GM19023 (cell line): ENCODE data around the gene NISCH.

Experiments
- ATAC-seq: cut with Tn5 transposase; IDR thresholded peaks from one replicate; pipeline ENCODE4 v1.9.1; 2021; ENCODE audit warnings: mild to moderate bottlenecking, moderate library complexity; ENCODE audit not compliant: unreplicated experiment

Gene NISCH

DNA sequence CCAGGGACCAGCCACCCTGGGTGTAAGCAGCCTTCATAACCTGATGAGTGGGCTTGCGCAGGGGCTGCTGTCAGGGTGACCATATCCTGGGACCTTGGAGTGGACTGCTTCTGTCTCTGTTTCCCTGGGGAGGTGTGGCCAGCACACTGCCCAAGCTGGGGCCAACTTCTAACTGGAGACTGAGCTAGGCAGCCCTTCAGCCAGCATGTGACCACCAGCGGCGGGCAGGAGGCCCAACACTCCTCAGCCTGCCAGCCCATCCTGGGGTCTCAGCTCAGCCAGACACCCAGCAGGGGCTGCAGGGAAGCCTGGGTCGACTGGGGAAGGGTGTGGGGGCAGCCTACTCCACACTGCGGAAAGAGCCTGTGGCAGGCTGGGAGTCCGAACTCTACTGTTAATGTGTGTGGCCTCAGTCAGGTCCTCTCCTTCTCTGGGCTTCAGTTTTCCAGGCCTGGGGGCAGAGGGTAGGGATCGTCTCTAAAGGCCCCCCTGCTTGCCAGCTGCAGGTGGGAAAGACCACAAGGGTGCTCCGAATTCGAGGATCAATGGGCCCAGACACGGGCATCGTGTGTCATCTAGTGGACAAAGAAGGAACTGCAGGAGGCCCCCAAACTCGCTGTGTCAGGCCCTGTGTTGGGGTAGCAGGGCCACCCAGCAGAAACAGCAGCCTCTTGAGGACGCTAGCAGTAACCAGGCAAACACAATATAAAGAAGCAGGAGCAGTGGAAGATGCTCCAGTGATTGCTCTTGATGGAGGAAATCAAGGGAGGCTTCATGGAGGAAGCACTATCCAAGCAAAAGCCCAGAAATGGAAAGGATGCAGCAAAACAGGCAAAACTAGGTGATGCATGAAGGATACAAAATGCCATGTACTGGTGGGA lies 8.5 kb upstream of the NISCH start:
- ATAC-seq = no peak

DNA sequence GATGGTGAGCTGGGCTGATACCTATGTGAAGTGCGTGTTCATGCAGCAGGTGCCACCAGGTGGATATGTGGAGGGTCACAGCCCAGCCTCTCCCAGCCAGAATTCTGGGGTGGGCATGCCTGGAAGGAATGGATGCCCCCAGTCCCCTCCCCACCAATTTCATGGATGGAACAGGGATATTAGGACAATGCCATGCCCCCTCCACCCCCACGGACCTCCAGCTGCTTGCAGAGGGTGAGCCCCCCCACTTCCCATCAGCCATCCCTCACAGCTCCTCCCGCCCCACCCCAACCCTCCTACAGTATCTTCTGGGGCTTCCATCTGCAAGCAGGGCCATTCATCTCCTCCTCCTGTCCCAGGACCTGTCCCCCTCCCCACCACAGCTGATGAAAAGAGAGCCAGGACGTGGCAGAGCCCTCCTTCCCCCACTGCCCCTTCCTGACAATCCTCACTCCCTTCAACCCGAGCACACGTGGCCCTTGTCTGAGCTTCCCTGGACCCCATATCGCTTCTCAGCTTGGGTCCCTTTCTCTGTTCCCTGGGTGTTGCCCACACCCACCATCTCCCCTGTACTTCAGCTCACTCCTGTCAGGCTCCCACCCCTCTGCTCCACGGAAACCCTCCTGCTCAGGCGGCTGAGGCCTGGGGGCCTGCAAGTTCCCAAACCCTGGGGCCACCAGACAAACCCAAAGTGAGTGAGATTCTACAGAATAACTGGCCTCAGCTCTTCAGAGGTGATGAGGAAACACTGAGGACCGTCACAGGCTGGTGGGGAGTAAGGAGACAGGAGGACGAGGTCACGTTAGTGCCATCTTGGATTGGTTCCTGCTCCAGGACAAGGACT lies 7.7 kb upstream of the NISCH start:
- no peak for ATAC-seq

DNA sequence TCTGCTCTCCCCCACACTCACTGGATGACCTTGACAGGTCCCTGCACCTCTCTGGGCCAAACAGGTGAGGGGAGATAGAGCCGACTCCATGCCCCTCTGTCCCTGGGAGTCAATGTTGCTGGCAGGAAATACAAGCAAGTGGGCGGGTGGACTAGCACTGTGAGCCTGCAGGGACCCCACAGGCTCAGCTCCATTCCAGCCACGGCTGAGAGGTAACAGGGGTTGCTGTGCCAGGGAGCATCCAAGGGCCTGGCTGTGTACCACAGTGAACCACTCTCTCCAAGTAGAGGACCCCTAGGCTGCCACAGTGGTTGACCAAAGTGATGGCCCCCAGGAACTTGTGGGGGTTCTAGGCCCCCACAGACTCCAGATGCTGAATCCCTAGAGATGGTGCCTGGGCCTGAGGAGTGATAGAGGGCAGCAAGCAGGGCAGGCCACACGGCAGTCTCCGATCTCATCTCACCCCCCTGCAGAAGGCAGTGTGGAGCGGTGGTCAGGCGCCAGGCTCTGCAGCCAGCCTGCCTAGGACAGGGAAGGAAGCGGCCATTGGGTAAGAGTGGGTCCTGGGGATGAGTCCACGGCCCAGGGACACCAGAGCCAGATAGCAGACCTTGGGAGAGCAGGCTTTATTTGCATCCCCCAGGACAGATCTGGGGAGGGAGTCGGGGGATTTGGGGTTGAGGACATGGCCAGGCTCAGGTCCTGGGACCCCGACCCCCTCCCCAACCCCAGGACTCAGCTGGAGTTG lies 4.7 kb upstream of the NISCH start:
- ATAC-seq = no peak

DNA sequence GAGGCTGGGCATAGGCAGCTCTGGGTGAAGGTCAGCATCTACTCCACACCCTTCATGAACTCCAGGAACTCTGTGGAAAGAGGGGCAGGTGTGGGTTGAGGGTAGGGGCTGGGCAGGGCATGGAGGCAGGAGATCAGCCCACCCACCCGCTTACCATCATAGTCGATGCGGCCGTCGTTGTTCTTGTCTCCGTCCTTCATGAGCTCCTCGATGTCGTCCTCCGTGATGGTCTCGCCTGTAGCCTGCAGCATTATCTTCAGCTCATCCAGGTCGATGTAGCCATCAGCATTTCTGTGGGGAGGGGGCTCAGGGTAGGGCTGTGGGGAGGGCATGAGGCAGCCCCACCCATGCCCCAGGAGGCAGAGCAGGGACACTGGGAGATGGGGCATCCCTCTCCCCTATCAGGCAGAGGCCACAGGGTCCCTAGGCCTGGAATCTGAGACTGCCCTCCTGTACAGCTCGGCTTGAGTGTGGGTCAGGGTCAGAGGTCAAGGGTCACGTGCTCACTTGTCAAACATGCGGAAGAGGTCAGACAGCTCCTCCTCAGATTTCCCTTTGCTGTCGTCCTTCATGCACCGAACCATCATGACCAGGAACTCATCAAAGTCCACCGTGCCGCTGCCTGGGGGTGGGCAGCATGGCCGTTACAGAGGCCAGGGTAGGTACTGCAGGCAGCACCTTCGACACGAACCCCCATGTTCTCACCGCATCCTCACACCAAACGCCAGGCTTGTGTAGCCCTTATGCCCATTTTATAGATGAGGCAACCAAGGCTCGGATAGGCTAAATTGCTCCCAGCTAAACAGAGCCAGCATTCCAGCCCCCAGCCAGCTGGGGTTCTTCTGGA lies 3.9 kb upstream of the NISCH start:
- ATAC-seq = no peak

DNA sequence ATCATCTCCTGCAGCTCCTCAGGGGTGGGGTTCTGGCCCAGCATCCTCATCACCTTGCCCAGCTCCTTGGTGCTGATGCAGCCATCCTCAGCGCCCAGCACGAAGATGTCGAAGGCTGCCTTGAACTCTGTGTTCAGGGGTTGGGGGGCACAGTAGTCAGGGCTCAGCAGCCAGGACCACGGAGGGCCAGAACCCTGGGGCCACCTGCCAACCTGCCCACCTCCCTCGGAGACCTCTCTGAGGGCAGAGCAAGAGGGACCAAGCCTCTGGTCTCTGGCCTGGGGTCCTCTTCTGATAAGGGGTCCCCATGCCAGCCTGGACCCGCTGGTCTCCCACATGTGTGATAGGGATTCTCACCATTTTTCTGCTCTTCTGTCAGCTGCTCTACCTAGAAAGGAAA lies 3.3 kb upstream of the NISCH start:
- ATAC-seq = no peak

DNA sequence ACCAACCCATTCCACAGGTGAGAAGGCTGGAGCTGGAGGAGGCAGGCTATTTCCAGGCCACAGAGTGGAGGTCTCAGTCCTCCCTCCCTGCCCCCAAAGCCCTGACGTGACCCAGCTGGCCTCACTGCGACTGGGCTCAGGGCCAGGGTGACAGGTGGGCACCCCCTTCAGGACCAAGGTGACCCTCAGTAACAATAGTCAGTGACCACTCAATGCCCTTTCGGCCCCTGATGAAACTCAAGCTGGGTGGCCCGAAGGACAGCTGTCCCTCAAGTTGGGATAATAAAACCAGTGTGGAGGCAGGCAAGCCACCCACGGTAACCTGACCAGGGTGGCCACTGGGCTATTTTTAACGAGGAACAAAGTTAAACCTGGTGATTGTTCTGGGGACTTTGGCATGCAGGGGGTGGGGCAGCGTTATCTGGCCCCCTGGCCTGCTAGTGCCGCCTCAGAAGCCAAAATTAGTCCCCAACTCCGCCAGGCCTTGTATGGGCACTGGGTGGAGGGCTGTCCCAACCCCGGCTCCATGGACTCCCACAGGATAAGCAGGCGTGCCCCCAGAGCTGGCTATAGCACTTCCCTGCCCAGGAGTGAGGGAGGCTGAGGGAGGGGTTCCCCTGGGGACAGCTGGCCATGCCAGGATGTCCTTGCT lies 2.7 kb upstream of the NISCH start:
- ATAC-seq = no peak

DNA sequence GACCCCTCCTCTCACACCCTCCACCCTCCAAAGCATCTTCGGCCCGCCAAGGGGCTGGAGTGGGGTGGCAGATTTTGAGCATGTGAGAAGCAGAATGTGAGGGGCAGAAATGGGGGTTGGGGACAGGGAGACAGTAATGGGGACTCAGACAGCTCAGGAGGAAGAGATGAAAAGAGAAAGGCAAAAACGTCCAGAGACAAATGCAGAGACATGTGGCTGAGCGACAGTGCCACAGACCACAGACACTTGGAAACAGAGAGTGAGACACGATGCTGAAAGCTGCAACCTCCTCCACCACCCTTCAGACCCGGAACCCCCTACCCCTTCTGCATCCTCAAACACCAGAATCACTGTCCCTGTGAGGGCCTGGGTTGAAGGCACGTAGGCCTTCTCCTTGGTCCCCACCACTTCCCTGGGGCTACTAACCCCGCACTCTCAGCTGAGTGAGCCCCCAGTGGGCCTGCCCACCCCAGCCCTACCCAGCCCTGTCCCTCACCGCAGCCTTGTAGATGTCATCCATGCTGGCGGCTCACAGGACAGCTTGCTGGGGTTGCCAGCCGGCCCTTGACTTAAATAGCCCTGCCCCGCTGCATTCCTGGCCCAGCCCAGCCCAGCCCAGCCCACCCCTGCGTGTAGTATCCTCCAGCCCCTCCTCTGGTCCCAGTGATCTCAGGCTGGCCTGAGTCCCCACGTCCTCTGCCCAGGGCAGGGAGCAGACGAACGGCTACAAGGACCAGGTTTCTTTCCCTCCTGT lies 1.7 kb upstream of the NISCH start, which contains the start of gene TNNC1:
TNNC1 (minus strand) TSS at position 546 of the 754 bp plus-strand sequence; CDS start at position 520, 26 bp downstream.
- ATAC-seq = no peak

DNA sequence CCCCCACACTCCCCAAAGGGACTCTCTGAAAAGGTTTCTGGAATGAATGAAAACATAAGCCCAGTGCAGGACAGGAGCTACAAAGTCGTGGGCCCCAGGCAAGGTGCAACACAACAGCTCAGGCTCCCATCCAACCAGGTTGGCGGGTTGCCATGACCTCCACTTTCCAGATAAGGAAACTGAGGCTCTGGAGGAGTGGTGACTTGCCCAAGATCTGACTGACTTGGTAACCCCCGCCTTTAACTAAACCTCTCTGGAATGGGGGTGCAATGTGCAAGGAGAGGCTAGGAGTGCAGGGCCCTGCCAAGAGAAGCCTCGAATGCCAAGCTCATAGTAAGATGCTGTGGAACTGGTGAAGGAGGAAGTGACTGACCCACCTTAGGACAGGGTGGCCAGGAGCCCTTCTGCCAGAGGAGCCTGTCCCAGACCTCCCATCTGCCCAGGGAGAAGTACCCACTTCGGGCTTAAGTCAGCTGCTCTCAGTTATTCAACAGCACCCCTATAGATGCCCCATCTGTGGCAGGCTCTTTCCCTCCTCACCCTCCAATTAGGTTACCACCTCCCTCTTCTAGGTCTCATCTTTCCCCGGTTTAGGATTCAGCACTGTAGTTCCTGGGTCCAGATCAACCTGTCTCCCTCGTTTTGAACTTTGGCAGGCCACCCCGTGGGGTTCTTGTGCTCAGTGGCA lies 1.0 kb upstream of the NISCH start:
- ATAC-seq = no peak

DNA sequence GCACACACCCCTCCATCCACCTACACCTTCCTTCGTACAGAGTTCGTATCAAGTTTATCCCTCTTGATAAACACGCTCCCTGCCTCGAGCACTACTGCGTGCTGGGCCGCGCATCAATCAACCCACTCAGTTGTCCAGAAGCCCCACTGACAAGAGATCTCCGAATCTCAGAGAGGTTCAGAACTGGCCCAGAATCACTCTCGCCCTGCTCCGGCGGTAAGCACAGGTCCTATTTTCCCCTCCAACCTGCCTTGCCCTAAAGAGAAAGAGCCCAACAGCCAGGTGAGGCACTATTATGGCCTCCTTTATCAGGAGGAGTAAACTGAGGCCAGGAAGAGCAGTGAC lies 494 bp upstream of the NISCH start:
- ATAC-seq = no peak

DNA sequence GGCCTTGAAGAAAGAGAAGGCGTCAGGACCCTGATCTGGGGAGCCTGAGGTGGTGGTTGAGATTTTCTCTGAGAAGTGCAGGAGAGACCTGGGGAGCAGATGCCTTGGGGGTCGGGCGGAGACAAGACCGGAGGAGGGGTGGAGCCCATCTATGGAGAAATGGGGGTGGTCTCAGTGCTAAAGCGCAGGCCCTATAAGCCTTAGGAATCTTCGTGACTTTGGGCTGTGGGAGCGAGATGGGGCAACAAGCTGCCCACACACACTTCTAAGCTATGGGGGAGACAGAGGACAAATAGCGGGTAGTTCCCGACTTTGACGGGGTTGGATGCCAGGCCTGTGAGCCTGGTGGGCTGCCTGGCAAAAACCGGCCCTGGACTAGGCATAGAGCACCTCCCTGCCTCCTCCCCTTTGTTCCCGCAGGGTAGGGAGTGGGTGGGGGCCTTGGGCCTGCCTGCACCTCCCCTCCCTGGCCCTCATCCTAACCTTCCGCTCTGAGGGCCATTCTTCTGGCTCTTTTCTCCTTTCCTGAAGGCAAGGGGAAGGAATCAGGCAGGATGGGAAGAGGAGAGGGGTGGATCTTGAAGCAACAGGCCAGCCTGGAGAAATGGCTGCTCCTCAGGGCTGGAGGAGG lies 880 bp downstream of the NISCH start:
- ATAC-seq = no peak

DNA sequence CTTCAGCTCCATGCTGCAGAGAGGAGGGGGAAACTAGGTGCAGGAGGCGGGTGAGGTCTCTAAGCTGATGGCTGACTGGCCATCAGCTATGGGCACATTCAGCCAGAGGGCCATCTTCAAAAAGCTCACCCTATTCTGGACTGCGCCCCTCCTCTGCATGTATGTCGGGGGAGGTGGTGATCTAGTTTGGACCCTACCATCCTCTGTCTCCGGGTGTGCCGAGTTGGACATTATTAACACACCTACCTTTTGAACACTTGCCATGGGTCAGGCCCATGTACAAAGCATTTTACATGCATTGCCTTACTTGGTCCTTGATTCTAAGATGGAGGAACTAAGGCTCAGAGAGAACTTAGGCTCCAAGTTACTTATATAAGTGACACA lies 1.4 kb downstream of the NISCH start:
- ATAC-seq = no peak

DNA sequence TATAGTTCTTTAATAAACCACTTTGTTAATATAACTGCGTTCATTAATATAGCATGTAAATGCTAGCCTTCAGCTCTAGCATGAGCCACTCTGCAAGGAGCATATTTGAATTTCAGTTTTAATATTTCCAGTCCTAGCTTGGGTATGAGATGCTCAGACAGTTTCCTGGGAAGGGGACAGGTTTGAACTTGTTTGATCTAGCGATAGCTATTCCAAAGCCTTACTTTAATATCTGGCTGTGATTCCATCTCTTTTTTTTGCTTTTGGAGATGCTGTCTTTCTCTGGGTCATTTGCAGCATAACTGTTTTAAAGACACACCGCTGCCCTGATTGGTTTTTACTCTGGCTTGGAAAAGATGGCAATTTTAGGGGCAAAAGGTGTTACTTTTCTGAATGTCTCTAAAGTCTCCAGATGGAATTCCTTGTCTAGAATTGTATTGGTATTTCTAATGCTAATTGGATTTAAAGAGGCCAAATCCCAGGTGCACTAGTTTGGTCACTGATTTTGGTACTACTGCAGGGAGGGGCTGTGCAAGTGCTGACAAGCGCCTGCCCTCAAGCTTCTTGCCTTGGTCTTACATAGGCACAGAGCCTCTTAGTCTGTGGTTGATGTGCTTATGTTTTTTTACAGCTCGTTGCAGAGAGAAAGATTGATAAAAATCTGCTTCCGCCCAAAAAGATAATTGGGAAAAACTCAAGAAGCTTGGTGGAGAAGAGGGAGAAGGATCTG lies 2.8 kb downstream of the NISCH start:
- no peak for ATAC-seq

DNA sequence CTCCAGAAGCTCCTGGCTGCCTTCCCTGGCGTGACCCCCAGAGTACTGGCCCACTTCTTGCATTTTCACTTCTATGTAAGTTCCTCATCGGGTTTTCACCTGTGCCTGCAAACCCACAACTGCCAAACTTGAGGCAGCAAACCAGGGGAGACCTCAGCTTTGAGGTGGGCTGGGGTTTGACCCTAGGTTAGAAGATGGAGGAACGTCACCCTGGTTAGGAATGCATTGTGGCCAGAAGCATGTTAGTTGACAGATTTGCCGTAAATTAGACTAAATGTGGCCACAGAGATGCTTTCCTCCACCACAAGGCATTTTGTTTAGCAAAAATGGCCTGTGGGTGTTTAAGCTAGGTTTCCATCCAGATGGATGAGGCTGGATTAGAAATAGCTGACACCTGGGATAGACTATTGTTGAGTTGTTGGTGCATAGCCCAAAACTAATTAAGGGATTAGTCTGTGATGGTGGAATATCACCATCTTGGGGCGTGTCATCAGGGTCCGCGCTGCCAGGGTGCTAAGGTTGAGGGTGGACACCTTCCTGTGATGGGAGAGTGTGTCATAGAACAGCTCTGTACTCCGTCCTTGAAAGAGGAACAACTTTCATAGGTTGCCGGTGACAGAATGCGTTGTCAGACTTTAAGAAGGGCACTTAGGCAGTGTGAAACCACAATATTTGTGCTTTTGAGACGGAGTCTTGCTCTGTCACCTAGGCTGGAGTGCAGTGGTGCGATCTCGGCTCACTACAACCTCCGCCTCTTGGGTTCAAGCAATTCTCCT lies 3.6 kb downstream of the NISCH start:
- no peak for ATAC-seq

DNA sequence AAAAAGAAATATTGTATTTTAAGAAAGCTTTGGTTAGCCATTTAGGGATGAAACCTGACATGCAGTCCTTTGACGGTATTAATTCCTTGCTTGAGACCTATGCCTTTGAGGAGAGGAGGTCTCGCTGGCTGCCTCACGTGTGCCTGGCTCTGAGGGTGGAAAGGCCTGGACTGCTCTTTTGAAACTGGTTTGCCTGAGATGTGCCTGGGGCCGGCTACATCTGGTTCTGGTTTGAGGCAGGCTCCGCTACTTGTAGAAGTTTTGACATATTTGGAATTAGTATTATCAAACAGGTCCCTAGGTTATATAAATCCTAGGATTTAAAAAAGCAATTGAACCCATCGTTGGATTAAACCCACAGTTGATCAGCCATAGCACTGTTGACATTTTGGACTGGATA lies 6.5 kb downstream of the NISCH start:
- no peak for ATAC-seq

DNA sequence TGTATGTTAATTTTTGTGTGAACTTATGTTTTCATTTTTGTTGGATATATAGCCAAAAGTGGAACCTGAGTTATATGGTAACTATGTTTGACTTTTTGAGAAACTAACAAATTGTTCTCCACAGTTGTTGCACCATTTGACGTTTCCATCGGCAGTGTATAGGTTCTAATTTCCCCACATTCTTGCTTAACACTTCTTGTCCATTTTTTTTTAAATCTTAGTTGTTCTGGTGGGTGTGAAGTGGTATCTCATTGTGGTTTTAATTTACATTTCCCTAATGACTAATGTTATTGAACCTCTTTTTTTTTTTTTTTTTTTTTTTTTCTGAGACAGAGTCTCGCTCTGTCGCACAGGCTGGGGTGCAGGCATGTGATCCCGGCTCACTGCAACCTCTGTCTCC lies 8.0 kb downstream of the NISCH start:
- no peak for ATAC-seq

DNA sequence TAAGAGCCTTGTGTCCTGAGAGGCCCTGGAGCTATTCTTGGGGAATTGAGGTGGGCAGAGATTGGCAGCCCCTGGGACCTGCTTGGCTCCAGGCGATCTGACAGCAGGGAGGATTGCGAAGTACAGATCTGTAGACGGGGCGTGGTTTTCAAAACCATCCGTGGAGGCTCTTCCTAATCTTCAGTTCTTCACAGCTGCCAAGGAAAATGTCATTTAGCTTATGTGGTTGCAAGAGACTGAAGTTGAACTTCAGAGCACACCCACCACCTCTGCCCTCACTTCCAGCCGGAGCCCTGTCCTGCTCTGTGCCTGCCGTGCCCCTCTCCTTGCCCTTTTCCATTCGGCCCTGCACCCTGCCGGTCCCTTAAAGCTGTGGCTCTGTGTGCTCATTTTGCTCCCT lies 12.9 kb downstream of the NISCH start:
- no peak for ATAC-seq

DNA sequence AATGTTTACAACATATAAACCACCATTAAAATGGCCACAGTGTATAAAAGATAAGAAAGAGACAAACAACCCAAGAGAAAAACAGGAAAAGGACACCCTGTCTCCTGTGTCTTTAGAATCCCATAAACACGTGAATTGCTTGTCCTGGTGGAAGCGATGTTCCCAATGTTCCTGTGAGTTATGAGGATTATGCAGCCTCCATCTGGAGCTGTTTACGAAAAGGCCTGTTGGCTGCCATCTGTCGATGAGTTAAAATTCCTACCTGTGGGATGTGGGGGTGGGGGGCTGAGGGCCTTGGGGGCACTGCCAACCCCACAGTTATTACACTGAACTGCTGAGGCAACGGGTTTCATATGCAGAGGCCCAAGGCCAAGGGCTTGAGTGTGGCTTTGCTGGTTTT lies 13.6 kb downstream of the NISCH start:
- ATAC-seq = no peak
